AG09309 (cell line): ENCODE results near the gene EFR3B.

Experiments
- DNase-seq: peaks from one replicate; pipeline ENCODE4 v3.0.0-alpha.2; 2010; ENCODE audit warnings: low read depth
- H3K4me3 ChIP-seq: 2 replicates; pipeline ENCODE4 v1.5.1; 2011; ENCODE audit warnings: mild to moderate bottlenecking, low read depth, low read length, moderate library complexity; ENCODE audit not compliant: control insufficient read depth
- TF ChIP-seq, protein P1 (sequence below): IDR thresholded peaks from 2 replicates; pipeline ENCODE4 v1.5.1; 2011; ENCODE audit warnings: mild to moderate bottlenecking, low read depth, low read length, inconsistent platforms; ENCODE audit not compliant: insufficient read depth, control insufficient read depth; ENCODE audit errors: missing control alignments

EFR3B gene

DNA sequence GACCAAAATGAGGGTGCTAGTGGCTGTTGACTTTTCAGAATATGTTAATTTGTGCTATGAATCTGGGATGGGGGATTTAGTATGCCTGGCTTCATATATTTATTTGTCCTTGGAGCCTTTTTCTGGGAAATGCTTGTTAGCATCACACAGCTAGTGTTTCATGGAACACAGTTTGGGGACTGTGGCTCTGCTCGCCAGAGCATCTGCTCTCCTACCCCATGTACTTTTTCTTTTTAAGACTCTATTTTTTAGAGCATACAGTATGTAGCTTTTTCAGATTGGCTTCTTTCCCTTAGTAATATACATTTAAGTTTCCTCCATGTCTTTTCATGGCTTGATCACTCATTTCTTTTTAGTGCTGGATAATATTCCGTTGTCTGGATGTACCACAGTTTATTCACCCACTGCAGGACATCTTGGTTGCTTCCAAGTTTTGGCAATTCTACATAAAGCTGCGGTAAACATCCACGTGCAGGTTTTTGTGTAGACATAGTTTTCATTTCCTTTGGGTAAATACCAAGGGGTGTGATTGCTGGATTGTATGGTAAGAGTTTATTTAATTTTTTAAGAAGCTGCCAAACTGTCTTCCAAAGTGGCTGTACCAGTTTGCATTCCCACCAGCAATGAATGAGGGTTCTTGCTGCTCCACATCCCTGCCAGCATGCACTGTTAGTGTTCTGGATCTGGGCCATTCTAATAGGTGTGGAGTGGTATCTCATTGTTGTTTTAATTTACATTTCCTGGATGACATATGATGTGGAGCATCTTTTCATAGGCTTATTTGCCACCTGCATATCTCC, 44.1 kb downstream of the EFR3B start:
- TF ChIP-seq, protein P1, sequence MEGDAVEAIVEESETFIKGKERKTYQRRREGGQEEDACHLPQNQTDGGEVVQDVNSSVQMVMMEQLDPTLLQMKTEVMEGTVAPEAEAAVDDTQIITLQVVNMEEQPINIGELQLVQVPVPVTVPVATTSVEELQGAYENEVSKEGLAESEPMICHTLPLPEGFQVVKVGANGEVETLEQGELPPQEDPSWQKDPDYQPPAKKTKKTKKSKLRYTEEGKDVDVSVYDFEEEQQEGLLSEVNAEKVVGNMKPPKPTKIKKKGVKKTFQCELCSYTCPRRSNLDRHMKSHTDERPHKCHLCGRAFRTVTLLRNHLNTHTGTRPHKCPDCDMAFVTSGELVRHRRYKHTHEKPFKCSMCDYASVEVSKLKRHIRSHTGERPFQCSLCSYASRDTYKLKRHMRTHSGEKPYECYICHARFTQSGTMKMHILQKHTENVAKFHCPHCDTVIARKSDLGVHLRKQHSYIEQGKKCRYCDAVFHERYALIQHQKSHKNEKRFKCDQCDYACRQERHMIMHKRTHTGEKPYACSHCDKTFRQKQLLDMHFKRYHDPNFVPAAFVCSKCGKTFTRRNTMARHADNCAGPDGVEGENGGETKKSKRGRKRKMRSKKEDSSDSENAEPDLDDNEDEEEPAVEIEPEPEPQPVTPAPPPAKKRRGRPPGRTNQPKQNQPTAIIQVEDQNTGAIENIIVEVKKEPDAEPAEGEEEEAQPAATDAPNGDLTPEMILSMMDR: no peak
- DNase-seq: no peak

DNA sequence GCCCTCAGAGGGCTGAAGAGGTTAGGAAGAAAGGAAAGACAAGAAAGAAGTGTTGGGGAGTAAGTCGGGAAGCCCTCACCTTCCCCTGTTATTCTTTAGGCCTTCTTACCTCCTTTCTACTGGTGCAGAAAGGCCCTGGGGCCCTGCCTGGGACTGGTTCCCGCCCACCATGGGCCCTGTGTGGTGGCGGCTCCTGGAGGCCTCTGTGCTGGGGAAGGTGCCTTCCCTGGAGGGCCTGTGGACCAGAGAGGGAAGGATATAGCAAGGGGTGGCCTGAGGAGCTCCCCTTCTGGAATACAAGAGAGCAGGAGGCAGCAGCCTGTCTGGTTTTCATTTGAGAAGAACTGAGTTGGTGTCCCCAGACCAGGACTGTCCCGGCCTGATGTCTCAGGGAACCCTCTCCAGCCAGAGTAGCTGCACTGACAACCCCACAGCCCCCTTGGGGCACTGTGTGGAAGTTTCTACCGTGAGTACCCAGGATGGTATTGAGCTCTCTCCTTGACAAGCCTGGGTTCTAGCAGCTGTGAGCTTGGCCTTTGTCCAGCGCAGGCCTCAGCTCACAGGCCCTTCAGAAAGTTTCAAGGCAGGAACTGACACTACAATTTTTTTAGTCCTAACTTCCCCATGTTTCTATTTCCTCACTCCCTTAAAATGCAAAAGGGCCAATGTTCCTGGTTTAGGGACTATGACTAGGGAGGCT, 47.1 kb downstream of the EFR3B start:
- no peak overlapping the region for H3K4me3 ChIP-seq
- DNase-seq: no peak
- TF ChIP-seq, protein P1: no peak

More for the DNA sequence above, 44.1 kb downstream of the EFR3B start:
- H3K4me3 ChIP-seq: no peak overlapping the region

DNA sequence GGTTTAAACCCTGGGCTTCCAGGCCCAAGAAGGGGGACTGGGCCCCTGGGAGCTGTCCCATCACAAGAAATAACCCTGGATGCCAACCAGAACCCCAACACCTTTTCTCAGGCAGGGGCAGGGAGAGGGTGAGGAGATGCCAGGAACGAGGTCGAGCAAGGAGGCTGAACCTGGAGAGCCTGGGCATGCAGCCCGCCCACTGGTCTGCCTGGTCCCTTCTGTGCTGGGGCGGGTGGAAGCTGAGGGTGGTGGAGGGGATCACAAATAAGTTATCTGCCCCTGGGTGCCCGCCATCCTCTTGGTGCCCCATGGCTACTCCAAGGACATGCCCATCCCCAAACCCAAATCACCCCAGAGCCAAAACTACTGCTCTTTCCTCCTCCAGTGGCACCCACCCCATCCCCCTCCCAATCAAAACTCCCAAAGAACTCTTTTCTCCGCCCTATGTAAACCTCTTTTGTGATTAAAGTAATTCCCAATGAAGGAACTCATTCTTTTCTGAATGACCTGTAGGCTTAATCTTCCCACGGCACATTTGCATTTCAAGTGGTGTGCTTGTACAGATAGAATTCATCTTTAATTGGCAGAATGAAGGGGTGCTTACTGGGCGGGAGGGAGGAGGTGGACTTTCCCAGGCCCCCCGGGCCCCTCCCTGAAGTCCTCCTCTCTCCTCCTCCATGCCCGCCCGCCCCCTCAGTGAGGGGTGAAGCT, 47.9 kb downstream of the EFR3B start:
- no peak overlapping the region for H3K4me3 ChIP-seq
- DNase-seq: no peak
- TF ChIP-seq, protein P1: no peak

DNA sequence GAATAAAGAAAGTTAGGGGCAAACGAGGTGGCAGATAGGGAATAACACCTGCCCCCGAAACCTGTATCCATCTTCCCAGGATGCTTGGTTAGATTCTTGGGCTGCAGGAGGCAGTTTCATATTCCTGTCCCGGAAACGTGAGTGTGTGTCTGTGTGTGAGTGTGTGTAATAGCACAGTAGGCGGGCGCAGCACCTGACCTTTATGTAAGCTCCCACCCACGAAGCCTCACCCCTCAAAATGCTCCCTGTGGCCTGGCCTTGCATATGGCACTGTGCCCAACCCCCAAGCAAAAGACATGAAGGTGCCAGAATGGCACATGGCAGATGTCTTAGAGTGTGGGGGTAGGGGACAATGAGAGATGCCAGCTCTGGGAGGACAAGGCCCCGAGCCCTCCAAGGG, 48.9 kb downstream of the EFR3B start:
- no peak for DNase-seq
- TF ChIP-seq, protein P1: no peak
- H3K4me3 ChIP-seq: no peak overlapping the region

DNA sequence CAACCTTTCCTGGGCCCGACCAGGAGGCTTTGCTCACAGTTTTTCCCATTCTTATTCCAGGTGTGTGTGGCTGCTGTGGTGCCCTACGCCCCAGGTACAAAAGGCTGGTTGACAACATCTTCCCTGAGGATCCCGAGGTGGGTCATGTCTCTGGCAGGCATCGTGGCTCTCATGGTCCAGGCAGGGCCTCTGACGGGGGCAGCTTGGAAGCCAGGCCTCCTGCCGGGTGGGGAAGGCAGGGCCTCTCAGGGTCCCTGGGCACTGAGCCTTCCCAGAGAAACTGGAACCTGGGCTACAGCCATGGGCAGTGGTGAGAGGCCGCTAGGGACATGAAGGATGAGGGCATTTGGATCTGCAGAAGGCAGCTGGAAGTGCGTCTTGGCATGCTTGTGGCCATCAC, 49.4 kb downstream of the EFR3B start:
- no peak overlapping the region for H3K4me3 ChIP-seq
- no peak for DNase-seq
- TF ChIP-seq, protein P1: no peak

DNA sequence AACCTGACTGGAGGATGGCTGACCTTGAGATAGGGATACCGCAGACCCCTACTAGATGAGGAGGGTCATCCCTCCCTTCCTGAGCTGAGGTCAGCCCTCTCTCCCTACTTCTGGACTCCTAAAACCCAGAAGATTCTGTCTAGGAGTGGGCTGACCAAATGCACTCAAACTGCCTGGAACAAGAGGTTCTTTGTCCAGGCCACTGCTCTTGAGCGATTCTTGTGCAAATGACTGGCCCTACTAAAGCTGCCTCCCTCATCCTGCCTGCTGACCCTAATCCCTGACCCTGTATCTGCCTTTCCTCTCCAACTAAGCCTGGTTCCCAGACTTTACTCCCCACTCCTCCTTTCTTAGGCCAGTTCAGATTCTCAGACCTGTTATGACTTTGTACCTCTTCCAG, 56.2 kb downstream of the EFR3B start:
- no peak overlapping the region for H3K4me3 ChIP-seq
- TF ChIP-seq, protein P1: no peak
- no peak for DNase-seq
